Testis (tissue), 2 donors: ENCODE results near the gene SLC6A18.

Experiments used
- CTCF ChIP-seq, 3 experiments: fragments of 450-650 bp in 2 of 3; fragments of 200-600 bp in 1 of 3; sonication (generic) in 1 of 3; IDR thresholded peaks; one replicate each; pipeline ENCODE4 v1.5.1; 2016 to 2019; ENCODE audit warnings: antibody characterized with exemption in 3 of 3, mild to moderate bottlenecking in 2 of 3, moderate library complexity in 1 of 3
- POLR2A ChIP-seq: fragments of 450-650 bp; IDR thresholded peaks from one replicate; pipeline ENCODE4 v1.6.1; 2017; ENCODE audit warnings: antibody characterized with exemption, mild to moderate bottlenecking, moderate library complexity

- TF ChIP-seq CTCF (IDR thresholded peaks at IDR 0.05) (no peak), POLR2A (no peak)
Measured at GRCh38 chr5:1215320-1216096, 9.7 kb upstream of the SLC6A18 start.
